HCEC 1CT (cell line): ENCODE data around the gene LINC01488.

Source experiments
- DNase-seq: peaks from one replicate; pipeline ENCODE4 v3.0.0-alpha.2; 2017

Gene LINC01488

DNA sequence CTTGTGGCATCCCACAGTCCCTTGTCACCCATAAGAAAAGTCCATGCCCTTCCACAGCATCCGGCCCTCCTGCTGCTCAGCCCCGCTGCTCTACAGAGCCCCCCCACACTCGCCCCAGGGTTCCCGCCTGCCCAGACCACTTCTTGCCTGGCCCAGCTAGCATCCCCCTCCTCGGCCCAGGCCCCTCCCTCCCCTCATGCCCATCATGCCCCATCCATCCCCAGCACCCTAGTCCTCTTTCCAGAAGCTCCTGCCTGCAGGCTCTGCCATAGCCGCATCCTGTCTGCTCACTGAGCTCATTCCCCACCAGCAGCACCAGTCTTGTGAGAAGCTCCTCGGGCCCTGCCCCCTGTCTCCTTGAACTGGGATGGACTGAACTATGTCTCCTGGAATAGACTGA is 54.4 kb downstream of the LINC01488 start:
- DNase-seq: no peak

DNA sequence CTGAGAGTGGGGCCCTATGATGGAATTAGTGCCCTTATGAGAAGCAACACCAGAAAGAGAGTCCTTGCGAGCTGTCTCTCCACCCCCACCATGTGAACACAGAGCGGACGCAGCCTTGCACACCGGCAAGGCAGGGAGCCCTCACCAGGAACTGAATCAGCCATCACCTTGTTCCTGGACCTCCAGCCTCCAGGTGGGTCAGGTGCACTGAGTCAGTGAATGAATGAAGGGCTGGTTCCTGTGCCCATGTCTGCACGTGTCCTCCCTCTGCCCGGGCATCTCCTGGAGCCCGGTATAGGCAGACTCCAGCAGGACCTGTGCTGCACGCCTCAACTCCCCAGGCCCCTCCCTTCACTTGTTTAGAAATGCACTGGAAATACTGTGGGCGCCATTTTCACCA is 54.9 kb downstream of the LINC01488 start:
- DNase-seq: no peak

GRCh38 chr11:69537126-69537525 is 55.7 kb downstream of the LINC01488 start:
- DNase-seq: no peak

DNA sequence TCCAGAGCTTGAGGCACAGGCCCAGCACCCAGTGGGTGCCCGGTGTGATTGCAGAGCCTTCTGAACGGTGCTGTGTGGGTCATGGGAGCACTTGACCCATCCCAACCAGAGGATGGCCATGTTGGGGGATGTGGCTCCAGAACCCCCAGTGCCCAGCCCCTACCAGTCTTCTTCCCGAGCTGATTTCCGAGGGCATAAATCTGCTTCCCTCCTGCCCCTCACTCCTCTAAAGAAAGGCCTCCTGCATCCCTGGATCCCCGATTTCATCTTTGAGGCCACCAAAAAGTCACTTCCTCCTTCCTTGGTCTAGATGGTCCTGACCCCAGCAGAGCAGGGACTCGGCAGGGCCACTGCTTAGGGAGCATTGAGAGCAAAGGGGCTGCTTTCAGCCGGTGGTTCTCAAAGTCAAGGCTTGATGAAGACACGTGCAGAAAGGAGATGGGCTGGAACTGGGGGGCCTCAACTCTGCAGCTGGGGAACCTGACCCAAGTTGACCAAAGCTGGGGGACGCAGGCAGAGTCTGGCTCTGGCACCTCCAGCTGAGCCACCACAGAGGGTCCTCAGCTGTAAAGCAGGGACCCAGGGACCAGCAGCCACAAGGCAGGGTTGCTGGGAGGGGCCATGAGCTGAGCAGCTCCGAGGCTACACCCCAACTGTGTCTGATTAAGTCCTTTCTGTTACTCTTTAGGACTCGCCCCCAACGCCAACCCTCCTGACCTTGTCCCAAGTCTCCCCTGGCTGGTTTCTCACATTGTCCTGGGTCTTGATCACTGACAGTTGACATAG is 56.6 kb downstream of the LINC01488 start:
- no peak for DNase-seq

GRCh38 chr11:69538854-69539253 is 57.4 kb downstream of the LINC01488 start:
- no peak for DNase-seq

DNA sequence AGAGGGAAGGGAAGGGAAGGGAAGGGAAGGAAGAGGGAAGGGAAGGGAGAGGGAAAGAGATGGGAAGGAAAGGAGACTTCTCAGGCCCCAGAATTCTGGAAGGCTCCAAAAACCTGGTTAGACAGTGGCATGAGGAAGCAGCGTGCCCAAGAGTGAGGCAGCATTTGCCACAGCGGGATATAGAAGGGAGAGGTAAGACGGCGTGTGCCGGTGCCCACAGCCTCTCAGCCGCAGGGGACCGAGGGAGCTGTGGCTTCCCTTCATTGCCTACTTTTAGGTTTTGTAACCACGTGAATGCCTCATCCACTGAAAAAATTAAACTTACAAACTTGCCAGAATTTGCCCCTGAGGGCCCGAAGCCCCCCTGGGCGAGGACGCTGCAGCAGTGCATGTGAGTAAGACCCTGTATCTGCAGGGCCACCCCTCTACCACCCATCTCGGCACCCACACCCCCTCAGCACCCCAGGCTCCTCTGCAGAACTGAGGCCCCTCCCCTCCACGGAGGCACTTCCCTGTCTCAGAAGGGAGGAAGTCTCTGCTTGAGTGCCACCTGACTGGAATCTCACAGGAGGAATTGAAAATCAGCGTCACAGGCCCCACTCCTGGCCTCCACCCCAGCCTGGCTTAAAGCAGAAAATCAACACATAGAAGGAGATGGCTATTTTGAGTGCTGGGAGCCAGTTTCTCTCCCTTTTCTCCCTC is 58.1 kb downstream of the LINC01488 start:
- no peak for DNase-seq

- no peak for DNase-seq
These were observed 58.9 kb downstream of the LINC01488 start for GRCh38 chr11:69540118-69541000.

DNA sequence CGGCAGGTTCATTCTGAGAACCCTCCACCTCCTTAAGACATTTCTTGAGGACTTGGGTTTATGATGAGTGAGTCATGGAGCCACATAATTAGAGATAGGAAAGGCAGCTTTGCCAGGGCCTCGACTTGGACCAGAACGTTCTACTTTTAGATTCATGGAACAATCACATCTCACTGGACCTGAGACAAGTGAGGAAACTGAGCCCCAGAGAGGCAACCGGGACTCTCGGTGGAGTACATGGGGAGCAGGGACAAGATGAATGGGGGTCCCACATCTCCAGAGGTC is 59.5 kb downstream of the LINC01488 start:
- DNase-seq: no peak

DNA sequence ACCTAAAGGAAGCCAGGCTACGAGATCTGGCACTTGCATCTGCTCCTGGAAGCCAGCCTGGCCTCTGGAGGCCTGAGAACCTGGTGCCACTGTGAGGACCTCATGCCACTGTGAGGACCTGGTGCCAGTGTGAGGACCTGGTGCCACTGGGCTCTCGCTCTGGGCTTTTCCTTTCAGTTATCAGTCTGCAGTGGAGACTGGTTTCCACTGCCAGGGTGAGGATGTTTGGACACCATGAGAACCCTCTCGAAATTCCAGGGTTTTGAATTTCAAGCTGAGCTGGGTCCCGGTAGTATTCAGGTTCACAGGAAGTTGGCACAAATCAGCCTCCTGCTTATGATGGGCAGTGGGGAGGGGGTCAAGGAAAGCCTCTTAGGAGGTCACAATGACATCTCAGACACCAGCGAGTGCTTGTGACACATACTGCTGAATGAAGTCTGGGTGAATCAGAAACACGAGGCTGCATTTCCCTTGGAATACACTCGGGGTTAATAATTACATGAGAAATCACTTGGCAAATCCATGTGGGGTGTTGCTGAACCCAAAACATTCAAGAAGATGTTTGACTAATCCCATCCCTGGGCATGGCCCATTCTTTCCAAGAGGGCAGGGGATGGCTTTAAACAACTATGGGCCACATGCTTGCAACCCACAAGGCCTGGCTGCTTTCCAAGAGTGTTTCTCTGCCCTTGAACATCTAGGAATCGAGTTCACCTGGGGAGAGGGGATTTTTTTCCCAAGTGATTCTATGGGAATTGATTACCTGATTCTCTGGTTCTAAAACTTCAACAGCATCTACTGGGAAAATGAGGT is 60.2 kb downstream of the LINC01488 start:
- DNase-seq: peak; percentile 22

- no peak for DNase-seq
These were observed 61.1 kb downstream of the LINC01488 start for GRCh38 chr11:69542314-69543168.
